ENCODE data around the gene DDX1. TPM values are rescaled to one million over a fixed set of nuclear protein-coding genes. Genes with fewer than 3 reads are reported as not detected.

The DDX1 gene
- total RNA-seq, 1 donor from 2014 or later = 115 TPM

DNA sequence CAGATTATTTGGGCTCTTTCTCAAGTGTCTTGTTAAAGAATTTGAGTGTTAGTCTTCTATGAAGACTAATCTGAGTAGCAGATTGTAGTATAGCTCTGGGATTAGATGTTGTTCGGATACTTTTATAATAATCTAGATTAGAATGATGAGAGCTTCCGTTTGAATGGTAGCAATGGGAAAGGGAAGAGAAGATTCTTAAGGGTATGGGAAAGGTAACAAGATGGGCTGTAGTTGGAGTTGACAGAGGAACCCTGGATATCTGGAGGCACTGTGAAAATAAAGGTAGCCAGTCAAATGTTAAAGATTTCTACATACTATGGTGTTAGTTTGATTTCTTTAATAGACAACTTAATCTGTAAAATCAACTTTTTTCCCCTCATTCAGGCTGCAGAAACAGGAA, 4.7 kb downstream of the DDX1 start:
- H3K27me3 Mint-ChIP-seq = no peaks in the 10 kb centered on the region
- H3K4me1 Mint-ChIP-seq (ENCODE audit: low read depth) = peaks cover 10% of the 10 kb centered on the region
- H3K27ac Mint-ChIP-seq = no peak overlapping the region
- peaks cover 28% of the 10 kb centered on the region for H3K36me3 Mint-ChIP-seq (ENCODE audit: insufficient read depth)
- DNase-seq (ENCODE audit: low spot score, unreplicated experiment) = no peak
- H3K4me3 Mint-ChIP-seq (ENCODE audit: low read depth) = no peak overlapping the region
- H3K9me3 Mint-ChIP-seq (ENCODE audit: low read depth) = no peaks in the 10 kb centered on the region
- TF ChIP-seq, protein P1, sequence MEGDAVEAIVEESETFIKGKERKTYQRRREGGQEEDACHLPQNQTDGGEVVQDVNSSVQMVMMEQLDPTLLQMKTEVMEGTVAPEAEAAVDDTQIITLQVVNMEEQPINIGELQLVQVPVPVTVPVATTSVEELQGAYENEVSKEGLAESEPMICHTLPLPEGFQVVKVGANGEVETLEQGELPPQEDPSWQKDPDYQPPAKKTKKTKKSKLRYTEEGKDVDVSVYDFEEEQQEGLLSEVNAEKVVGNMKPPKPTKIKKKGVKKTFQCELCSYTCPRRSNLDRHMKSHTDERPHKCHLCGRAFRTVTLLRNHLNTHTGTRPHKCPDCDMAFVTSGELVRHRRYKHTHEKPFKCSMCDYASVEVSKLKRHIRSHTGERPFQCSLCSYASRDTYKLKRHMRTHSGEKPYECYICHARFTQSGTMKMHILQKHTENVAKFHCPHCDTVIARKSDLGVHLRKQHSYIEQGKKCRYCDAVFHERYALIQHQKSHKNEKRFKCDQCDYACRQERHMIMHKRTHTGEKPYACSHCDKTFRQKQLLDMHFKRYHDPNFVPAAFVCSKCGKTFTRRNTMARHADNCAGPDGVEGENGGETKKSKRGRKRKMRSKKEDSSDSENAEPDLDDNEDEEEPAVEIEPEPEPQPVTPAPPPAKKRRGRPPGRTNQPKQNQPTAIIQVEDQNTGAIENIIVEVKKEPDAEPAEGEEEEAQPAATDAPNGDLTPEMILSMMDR (IDR thresholded peaks at IDR 0.05; ENCODE audit: unreplicated experiment) = no peak

DNA sequence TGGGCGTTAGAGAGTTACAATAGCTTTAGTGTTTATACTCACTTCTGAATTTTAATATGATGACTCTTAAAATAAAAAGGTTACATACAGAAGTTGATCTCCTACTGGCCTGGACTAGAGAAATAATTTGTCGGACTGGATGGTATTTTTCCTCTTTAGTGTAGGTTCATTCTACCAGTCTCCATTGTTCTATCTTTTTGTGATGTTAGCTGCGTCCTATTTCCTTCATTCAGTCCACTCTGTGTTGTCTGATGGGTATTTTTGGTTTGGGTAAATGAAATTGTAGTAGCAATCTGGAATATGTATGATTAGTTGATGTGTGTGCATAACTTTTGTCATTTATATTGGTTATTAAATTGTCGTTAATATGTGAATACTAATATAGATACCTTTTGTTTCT, 5.3 kb downstream of the DDX1 start:
- H3K9me3 Mint-ChIP-seq (ENCODE audit: low read depth) = no peaks in the 10 kb centered on the region
- H3K27me3 Mint-ChIP-seq = no peaks in the 10 kb centered on the region
- TF ChIP-seq, protein P1 (IDR thresholded peaks at IDR 0.05; ENCODE audit: unreplicated experiment) = no peak
- no peak overlapping the region for H3K27ac Mint-ChIP-seq
- H3K4me3 Mint-ChIP-seq (ENCODE audit: low read depth) = no peak overlapping the region
- no peak for DNase-seq (ENCODE audit: low spot score, unreplicated experiment)
- H3K36me3 Mint-ChIP-seq (ENCODE audit: insufficient read depth) = peaks cover 32% of the 10 kb centered on the region
- H3K4me1 Mint-ChIP-seq (ENCODE audit: low read depth) = peaks cover 8% of the 10 kb centered on the region

DNA sequence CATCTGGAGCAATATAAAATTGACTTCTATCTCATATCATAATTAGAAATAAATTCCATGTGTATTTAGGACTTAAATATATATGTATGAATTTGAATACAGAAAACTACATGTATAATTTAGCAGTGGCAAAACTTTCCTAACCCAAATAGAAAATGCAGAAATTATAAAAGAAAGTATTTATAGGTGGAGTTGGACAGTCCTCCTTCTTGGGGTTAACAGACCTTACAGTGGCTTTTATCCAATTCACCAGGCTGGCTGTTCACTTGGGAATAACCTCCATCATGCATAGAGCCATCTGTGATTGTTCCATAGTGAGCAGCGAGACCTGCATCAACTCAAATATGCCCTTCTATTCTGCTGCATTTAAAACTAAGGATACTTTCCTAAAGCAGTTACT, 8.3 kb downstream of the DDX1 start:
- TF ChIP-seq, protein P1 (IDR thresholded peaks at IDR 0.05; ENCODE audit: unreplicated experiment) = no peak
- no peaks in the 10 kb centered on the region for H3K4me1 Mint-ChIP-seq (ENCODE audit: low read depth)
- no peaks in the 10 kb centered on the region for H3K9me3 Mint-ChIP-seq (ENCODE audit: low read depth)
- DNase-seq (ENCODE audit: low spot score, unreplicated experiment) = no peak
- H3K27me3 Mint-ChIP-seq = no peaks in the 10 kb centered on the region
- H3K27ac Mint-ChIP-seq = no peak overlapping the region
- no peak overlapping the region for H3K4me3 Mint-ChIP-seq (ENCODE audit: low read depth)
- peaks cover 45% of the 10 kb centered on the region for H3K36me3 Mint-ChIP-seq (ENCODE audit: insufficient read depth)

DNA sequence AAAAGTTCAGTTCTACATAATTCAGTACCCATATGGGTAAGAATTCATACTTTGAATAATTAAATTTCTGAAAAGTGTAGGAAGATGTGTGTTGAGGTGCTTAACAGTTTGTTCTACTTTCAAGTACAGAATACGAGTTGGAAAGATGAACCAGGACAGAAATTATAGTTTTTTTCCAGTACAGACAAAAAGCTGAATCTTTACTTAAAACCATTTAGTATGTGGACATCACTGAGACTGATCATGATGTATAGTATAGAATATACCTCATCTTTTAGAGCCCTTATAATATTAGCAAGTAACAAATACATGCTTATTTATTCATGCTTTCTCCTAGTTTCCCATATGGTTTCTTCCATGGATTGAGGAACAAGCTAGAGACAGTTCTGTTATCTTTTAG, 10.0 kb downstream of the DDX1 start:
- Mint-ChIP-seq H3K4me3 (ENCODE audit: low read depth) (no peak overlapping the region), H3K27me3 (no peaks in the 10 kb centered on the region), H3K27ac (no peak overlapping the region), H3K36me3 (ENCODE audit: insufficient read depth) (peaks cover 36% of the 10 kb centered on the region), H3K9me3 (ENCODE audit: low read depth) (no peaks in the 10 kb centered on the region), H3K4me1 (ENCODE audit: low read depth) (no peaks in the 10 kb centered on the region)
- TF ChIP-seq, protein P1 (IDR thresholded peaks at IDR 0.05; ENCODE audit: unreplicated experiment) = no peak
- DNase-seq (ENCODE audit: low spot score, unreplicated experiment) = no peak

DNA sequence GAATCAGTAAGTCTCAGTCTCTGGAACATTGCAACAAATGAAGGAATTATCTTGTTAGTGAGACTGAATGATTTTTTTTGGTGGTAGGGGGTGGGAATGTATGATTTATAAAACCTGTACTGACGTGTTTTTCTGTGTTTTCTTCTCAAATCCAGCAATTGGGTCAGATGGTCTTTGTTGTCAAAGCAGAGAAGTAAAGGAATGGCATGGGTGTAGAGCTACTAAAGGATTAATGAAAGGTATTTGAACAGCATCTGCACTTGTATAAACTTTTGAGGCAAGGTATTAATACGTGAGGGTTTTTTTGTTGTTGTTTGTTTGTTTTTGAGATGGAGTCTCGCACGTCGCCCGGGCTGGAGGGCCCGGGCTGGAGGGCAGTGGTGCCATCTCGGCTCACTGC, 10.7 kb downstream of the DDX1 start:
- TF ChIP-seq, protein P1 (IDR thresholded peaks at IDR 0.05; ENCODE audit: unreplicated experiment) = no peak
- H3K27ac Mint-ChIP-seq = no peak overlapping the region
- no peaks in the 10 kb centered on the region for H3K27me3 Mint-ChIP-seq
- no peaks in the 10 kb centered on the region for H3K4me1 Mint-ChIP-seq (ENCODE audit: low read depth)
- DNase-seq (ENCODE audit: low spot score, unreplicated experiment) = no peak
- H3K36me3 Mint-ChIP-seq (ENCODE audit: insufficient read depth) = peaks cover 36% of the 10 kb centered on the region
- no peak overlapping the region for H3K4me3 Mint-ChIP-seq (ENCODE audit: low read depth)
- H3K9me3 Mint-ChIP-seq (ENCODE audit: low read depth) = no peaks in the 10 kb centered on the region

All from progenitor cell of endocrine pancreas (in vitro differentiated cells).